ENCODE measurements around the gene PLD4. TPM values are rescaled to one million over a fixed set of nuclear protein-coding genes. Genes with fewer than 3 reads are reported as not detected.

The PLD4 gene
- total RNA-seq, 1 donor from 2014 or later: 0.05 TPM

GRCh38 chr14:104892531-104893434, 31.9 kb upstream of the PLD4 start:
- Mint-ChIP-seq H3K4me3 (ENCODE audit: low read depth) (no peak overlapping the region), H3K4me1 (ENCODE audit: low read depth) (peaks cover 2% of the 10 kb centered on the region), H3K9me3 (ENCODE audit: low read depth) (no peaks in the 10 kb centered on the region), H3K27ac (no peak overlapping the region), H3K36me3 (ENCODE audit: insufficient read depth) (peaks cover 3% of the 10 kb centered on the region), H3K27me3 (no peaks in the 10 kb centered on the region)
- no peak for TF ChIP-seq CTCF (IDR thresholded peaks at IDR 0.05; ENCODE audit: unreplicated experiment)
- peak; percentile 9 for DNase-seq (ENCODE audit: low spot score, unreplicated experiment)

GRCh38 chr14:104893435-104894207, 31.1 kb upstream of the PLD4 start:
- TF ChIP-seq CTCF (IDR thresholded peaks at IDR 0.05; ENCODE audit: unreplicated experiment): no peak
- H3K9me3 Mint-ChIP-seq (ENCODE audit: low read depth): no peaks in the 10 kb centered on the region
- no peak overlapping the region for H3K27ac Mint-ChIP-seq
- H3K36me3 Mint-ChIP-seq (ENCODE audit: insufficient read depth): peaks cover 3% of the 10 kb centered on the region
- no peak for DNase-seq (ENCODE audit: low spot score, unreplicated experiment)
- H3K27me3 Mint-ChIP-seq: no peaks in the 10 kb centered on the region
- H3K4me1 Mint-ChIP-seq (ENCODE audit: low read depth): peaks cover 2% of the 10 kb centered on the region
- H3K4me3 Mint-ChIP-seq (ENCODE audit: low read depth): no peak overlapping the region

GRCh38 chr14:104894331-104895206, 30.1 kb upstream of the PLD4 start:
- peaks cover 2% of the 10 kb centered on the region for H3K4me1 Mint-ChIP-seq (ENCODE audit: low read depth)
- H3K36me3 Mint-ChIP-seq (ENCODE audit: insufficient read depth): peaks cover 1% of the 10 kb centered on the region
- peaks cover under 1% of the 10 kb centered on the region for H3K27me3 Mint-ChIP-seq
- DNase-seq (ENCODE audit: low spot score, unreplicated experiment): no peak
- no peak for TF ChIP-seq CTCF (IDR thresholded peaks at IDR 0.05; ENCODE audit: unreplicated experiment)
- no peaks in the 10 kb centered on the region for H3K9me3 Mint-ChIP-seq (ENCODE audit: low read depth)
- H3K27ac Mint-ChIP-seq: no peak overlapping the region
- H3K4me3 Mint-ChIP-seq (ENCODE audit: low read depth): no peak overlapping the region

- no peak overlapping the region for H3K4me3 Mint-ChIP-seq (ENCODE audit: low read depth)
- DNase-seq (ENCODE audit: low spot score, unreplicated experiment): no peak
- H3K9me3 Mint-ChIP-seq (ENCODE audit: low read depth): no peaks in the 10 kb centered on the region
- H3K36me3 Mint-ChIP-seq (ENCODE audit: insufficient read depth): no peaks in the 10 kb centered on the region
- no peak for TF ChIP-seq CTCF (IDR thresholded peaks at IDR 0.05; ENCODE audit: unreplicated experiment)
- no peak overlapping the region for H3K27ac Mint-ChIP-seq
- peaks cover 8% of the 10 kb centered on the region for H3K27me3 Mint-ChIP-seq
- peaks cover 2% of the 10 kb centered on the region for H3K4me1 Mint-ChIP-seq (ENCODE audit: low read depth)
Measured at GRCh38 chr14:104895207-104895785, 29.4 kb upstream of the PLD4 start.
